Breast epithelium (tissue), 4 donors: ENCODE measurements around the gene ULK1. TPM values are rescaled to one million over a fixed set of nuclear protein-coding genes. Genes with fewer than 3 reads are reported as not detected.

ENCODE experiments used
- DNase-seq, 2 donors: peaks; one replicate each; pipeline ENCODE4 v3.0.0-alpha.2; 2019; ENCODE audit warnings: low spot score in 2 of 2
- H3K27ac ChIP-seq, 2 donors: fragments of 200-600 bp; sonication (generic) in 1 of 2; one replicate each; pipeline ENCODE4 v1.5.1; 2016 to 2019; ENCODE audit warnings: mild to moderate bottlenecking in 1 of 2
- H3K27me3 ChIP-seq, 2 donors: fragments of 200-600 bp; sonication (generic) in 1 of 2; one replicate each; pipeline versions ENCODE4 v1.5.1 to v1.6.0; 2017 to 2019; ENCODE audit warnings: control low read depth in 1 of 2, mild to moderate bottlenecking in 1 of 2
- H3K36me3 ChIP-seq: fragments of 200-600 bp; one replicate; pipeline ENCODE4 v1.5.1; 2019
- H3K4me1 ChIP-seq, 2 donors: fragments of 200-600 bp; sonication (generic); one replicate each; pipeline ENCODE4 v1.5.1; 2016 to 2019; ENCODE audit warnings: control low read depth in 1 of 2
- H3K4me3 ChIP-seq, 3 donors: fragments of 200-600 bp; sonication (generic); 1 replicate in 2 of 3; 2 replicates in 1 of 3; pipeline ENCODE4 v1.5.1; 2016 to 2019; ENCODE audit warnings: mild to moderate bottlenecking in 3 of 3, moderate library complexity in 2 of 3
- H3K9me3 ChIP-seq, 2 donors: fragments of 200-600 bp; sonication (generic) in 1 of 2; one replicate each; pipeline ENCODE4 v1.5.1; 2016 to 2019; ENCODE audit warnings: control low read depth in 1 of 2
- POLR2A ChIP-seq: fragments of 450-650 bp; IDR thresholded peaks from one replicate; pipeline ENCODE4 v1.6.1; 2016; ENCODE audit warnings: antibody characterized with exemption, mild to moderate bottlenecking, moderate library complexity
- POLR2AphosphoS5 ChIP-seq, 3 donors: sonication (generic); formaldehyde crosslinking; IDR thresholded peaks; one replicate each; pipeline ENCODE4 v1.6.1; 2017; ENCODE audit warnings: antibody characterized with exemption in 3 of 3
- intact Hi-C: fragments of 100-400 bp; cut with DNase I; formaldehyde crosslinking; loops from one replicate; pipeline ENCODE4 v1.15.1; 2023; ENCODE audit warnings: low total_unique reads
- total RNA-seq, 3 donors: library from RNA; depleted of rRNA; stranded (reverse); fragments of >200 nt; gene quantifications; one replicate each; pipeline ENCODE4 v1.1.0, GENCODE V29; 2016
- TF ChIP-seq, protein P1 (sequence below), 3 donors: fragments of 450-650 bp; IDR thresholded peaks; one replicate each; pipeline ENCODE4 v1.5.1; 2016 to 2017; ENCODE audit warnings: antibody characterized with exemption in 3 of 3, mild to moderate bottlenecking in 3 of 3, moderate library complexity in 3 of 3

Gene ULK1
- total RNA-seq, 3 donors from 2014 or later, result 14.8 to 18.6 (median 17.0) TPM

DNA sequence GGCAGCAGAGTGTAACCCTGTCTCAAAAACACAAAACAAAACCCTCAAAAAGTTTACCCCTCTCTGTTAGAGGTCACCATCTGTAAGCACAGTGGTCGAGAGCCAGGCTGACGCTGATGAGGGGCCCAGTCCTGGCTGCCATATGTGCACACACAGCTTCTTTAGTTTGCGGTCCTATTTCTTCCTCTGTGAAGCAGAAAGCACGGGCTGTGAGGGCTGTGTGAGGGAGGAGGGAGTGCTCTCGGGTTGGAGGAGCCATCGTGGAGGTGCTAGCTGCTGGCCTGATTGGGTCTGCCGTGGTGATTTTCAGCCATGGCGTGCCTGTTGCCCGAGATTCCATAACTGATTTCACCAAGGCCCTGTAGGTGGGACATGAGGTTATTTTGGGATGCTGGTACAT, 3.5 kb downstream of the ULK1 start:
- intact Hi-C loops, result no loop called here
- no peaks in the 10 kb centered on the region for H3K36me3 ChIP-seq
- no peaks in the 10 kb centered on the region for H3K9me3 ChIP-seq
- H3K27ac ChIP-seq, result peak overlapping the region in 1 of 2 donors; percentile 99
- peaks cover 4 to 20% of the 10 kb centered on the region in 2 donors for H3K4me1 ChIP-seq
- no peaks in the 10 kb centered on the region for H3K27me3 ChIP-seq
- no peak overlapping the region for H3K4me3 ChIP-seq
- TF ChIP-seq, protein P1, sequence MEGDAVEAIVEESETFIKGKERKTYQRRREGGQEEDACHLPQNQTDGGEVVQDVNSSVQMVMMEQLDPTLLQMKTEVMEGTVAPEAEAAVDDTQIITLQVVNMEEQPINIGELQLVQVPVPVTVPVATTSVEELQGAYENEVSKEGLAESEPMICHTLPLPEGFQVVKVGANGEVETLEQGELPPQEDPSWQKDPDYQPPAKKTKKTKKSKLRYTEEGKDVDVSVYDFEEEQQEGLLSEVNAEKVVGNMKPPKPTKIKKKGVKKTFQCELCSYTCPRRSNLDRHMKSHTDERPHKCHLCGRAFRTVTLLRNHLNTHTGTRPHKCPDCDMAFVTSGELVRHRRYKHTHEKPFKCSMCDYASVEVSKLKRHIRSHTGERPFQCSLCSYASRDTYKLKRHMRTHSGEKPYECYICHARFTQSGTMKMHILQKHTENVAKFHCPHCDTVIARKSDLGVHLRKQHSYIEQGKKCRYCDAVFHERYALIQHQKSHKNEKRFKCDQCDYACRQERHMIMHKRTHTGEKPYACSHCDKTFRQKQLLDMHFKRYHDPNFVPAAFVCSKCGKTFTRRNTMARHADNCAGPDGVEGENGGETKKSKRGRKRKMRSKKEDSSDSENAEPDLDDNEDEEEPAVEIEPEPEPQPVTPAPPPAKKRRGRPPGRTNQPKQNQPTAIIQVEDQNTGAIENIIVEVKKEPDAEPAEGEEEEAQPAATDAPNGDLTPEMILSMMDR (IDR thresholded peaks at IDR 0.05), result no peak
- TF ChIP-seq POLR2A, result no peak
- no peak for TF ChIP-seq POLR2AphosphoS5 (IDR thresholded peaks at IDR 0.05)
- no peak for DNase-seq

DNA sequence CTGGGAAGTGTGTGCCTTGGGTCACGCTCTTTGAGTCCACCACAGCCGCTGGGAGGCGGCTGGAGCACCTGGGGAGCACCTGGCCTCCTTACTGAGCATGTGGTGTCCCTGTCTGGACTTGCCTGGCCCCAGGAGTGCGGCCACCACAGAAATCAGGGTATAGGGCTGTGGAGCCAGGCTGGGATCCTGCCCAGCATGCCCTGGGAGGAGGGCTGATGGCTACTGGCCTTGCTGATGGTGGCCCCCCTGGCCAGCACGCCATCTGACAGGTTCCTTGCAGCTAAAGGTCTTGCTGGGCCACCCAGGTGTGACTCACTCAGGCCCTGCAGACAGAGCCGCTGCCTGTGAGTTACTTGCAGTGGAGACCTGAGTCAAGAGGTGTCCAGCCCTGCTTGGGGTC, 6.0 kb downstream of the ULK1 start:
- intact Hi-C loops, result no loop called here
- no peak for DNase-seq
- Histone ChIP-seq H3K4me1 (peaks cover 4 to 23% of the 10 kb centered on the region in 2 donors), H3K4me3 (no peak overlapping the region), H3K36me3 (no peaks in the 10 kb centered on the region), H3K9me3 (no peaks in the 10 kb centered on the region), H3K27ac (no peak overlapping the region), H3K27me3 (no peaks in the 10 kb centered on the region)
- TF ChIP-seq POLR2AphosphoS5 (IDR thresholded peaks at IDR 0.05) (no peak), POLR2A (no peak)
- TF ChIP-seq, protein P1 (IDR thresholded peaks at IDR 0.05), result no peak

DNA sequence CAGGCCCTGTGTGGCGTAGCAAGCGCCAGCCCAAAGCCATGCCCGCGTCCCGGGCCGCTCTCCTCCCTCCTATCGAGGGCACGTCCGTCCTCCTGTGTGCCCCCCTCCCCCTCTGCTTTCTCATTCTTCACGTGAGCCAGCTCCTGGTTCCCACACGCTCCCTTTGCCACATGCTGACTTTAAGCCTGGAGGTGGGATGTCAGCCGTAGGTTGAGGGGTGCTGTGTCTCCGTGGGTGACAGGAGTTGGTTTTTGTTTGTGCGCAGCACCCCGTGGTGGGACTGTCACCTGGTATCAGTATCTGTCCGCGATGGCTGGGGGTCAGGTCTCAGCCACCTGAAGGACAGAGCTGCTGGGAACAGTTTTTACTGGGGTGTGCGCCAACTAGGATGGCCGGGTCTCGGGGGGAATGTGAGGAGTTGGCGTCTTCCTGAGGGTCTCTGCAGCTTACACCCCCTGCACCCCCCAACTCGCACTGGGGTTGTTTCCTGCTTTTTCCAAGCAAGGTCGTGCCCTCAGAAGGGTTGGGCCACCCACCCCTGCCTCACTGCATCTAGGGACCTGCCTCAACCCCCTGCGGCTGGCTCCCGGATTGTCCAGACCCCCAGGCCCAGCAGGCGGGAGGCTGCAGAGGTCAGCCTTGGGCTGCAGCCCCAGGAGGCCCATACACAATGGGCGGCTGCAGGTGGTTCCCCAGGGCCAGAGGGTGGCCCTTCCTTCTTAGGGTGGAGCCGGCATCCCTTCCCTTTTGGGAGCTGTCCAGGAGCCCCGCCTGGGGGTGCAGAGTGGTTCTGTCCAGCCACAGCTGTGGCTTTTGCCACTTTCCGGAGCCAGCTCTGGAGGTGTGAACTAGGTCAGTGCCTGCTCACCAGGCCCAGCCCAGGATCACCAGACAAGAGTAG, 7.3 kb downstream of the ULK1 start:
- no peak for TF ChIP-seq POLR2AphosphoS5 (IDR thresholded peaks at IDR 0.05)
- TF ChIP-seq, protein P1 (IDR thresholded peaks at IDR 0.05), result no peak
- no peak for TF ChIP-seq POLR2A
- Histone ChIP-seq H3K4me1 (peaks cover 4 to 23% of the 10 kb centered on the region in 2 donors), H3K27ac (peak overlapping the region in 1 of 2 donors; percentile 48), H3K9me3 (no peaks in the 10 kb centered on the region), H3K36me3 (no peaks in the 10 kb centered on the region), H3K27me3 (no peaks in the 10 kb centered on the region), H3K4me3 (peak overlapping the region in 2 of 3 donors; percentile 11 to 39)
- no peak for DNase-seq
- intact Hi-C loops, result no loop called here

DNA sequence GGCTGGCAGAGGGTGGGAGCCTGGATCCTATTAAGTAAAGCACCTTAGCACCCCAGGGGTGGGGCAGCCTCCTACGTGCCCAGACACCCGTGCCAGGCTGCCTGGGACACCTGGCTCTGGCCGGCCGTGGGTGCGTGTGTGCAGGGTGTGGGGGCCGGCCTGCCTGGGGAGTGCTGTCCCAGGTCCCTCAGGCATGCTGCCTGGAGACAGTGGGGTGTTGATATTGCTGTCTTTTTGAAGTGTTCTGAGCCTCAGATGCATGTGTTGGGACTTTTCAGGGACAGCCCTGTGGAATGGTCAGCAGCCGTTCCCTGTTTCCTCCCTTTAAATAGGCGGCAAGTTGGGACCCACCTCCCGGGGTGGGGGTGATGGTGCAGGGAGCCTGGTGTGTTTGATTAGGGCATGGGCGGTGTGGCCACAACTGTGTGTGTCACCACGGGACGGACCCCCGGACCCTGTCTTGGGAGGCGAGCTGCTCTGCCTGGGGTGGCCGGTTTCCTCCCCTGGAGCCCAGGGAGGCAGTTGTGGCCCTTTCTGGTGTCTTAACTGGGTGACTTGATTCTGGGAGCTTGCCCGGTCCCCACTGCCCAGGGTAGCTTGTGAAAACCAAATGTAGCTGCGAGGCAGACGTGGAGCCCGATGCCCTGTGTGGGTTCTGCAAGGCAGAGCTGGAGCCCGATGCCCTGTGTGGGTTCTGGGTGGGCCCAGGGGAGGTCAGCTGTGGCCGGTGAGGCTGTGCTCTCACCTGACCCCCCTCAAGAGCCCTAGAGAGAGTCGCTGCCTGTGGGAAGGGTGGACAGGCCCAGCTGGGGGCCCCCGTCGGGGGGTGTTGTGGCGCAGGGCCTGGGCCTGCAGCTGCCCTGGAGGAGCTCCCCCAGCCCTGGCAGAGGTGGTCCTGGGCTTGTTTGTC, 8.2 kb downstream of the ULK1 start:
- peak overlapping the region in 1 of 2 donors; percentile 48 for H3K27ac ChIP-seq
- TF ChIP-seq, protein P1 (IDR thresholded peaks at IDR 0.05), result no peak
- no peak for TF ChIP-seq POLR2AphosphoS5 (IDR thresholded peaks at IDR 0.05)
- TF ChIP-seq POLR2A, result no peak
- H3K27me3 ChIP-seq, result no peaks in the 10 kb centered on the region
- no peaks in the 10 kb centered on the region for H3K9me3 ChIP-seq
- intact Hi-C loops, result no loop called here
- H3K36me3 ChIP-seq, result no peaks in the 10 kb centered on the region
- H3K4me3 ChIP-seq, result peak overlapping the region in 2 of 3 donors; percentile 11 to 39
- H3K4me1 ChIP-seq, result peaks cover 0 to 16% of the 10 kb centered on the region in 2 donors
- DNase-seq, result no peak
